ENCODE data around the gene PCSK1N. TPM values are rescaled to one million over a fixed set of nuclear protein-coding genes. Genes with fewer than 3 reads are reported as not detected.
"Not testable (repeated sequence)": the region's sequence is repeated elsewhere in the genome, so short reads cannot be mapped to it uniquely, and the experiment has no call there.

The PCSK1N gene
- 0.67 TPM for total RNA-seq

DNA sequence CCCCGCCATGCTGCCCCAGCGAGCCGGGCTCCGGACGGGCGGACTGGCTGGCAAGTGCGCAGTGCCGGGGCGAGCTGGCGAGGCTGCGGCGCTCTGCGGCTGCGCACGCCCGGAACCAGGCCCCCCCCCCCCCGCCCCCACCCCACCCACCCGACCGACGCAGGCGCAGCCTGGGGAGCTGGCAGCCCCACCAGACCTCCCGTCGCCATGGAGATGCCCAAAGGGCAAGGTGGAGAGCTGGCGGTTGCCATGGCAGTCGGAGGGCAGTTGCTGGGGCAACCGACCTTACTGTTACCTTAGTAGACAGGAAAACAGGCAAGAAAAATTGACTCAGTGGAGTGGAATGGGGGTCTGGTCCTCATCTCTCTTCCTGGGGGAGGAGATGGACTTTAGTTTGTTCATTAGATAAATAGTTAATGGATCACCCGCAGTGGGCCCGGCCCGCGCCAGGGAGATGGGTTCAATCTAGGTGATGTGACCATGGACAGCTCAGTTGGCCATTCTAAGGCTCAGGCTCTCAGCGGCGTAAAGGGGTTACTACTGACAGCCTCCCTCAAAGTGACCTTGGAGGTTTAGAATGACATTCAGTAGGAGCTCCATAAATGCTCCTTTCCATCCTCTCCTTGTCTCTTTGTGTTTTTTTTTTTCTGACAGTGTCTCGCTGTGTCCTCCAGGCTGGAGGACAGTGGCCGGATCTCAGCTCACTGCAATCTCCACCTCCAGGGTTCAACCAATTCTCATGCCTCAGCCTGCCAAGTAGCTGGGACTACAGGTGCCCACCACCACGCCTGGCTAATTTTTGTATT is at the start of gene PCSK1N:
PCSK1N (minus strand) TSS at position 87 of the 806 bp plus-strand sequence; CDS start at position 9, 78 bp downstream.
- intact Hi-C loops (cut with DNase I): no loop called here
- ATAC-seq (no peak), DNase-seq (ENCODE audit: low spot score) (peak; percentile 43)

DNA sequence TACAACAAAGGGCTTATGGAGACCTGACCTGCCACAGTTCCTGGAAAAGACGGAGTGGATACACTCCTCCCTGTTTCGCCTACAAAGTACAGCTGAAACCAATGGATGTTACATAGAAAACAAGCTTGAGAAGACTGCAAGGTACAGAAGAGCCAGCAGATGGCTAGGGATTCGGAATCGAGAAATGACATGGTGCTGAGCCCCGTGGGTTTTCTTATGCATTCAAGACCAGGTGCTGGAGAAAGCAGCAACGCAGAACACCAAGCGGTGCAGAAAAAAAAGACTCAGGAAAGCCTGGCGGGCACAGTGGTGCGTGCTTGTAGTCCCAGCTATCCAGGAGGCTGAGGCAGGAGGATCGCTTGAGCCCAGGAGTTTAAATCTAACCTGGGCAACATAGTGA is 48.3 kb upstream of the PCSK1N start:
- DNase-seq (ENCODE audit: low spot score) (no peak), ATAC-seq (no peak)
- intact Hi-C loops (cut with DNase I): no loop called here

DNA sequence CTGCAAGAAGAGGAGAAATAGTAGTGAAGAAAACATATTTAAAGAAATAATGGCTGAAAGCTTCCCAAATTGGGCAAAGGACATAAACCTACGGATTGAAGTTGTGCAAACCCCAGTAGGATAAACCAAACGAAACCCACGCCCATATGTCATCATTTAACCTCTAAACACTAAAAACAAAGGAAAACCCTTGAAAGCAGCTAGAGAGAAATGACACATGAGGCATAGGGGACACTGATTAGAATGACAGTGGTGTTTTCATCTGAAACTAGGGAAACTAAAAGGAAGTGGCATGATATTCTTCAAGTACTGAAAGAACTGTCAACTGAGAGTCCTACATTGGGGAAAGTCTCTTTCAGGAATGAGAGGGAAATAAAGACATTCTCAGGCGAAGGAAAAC is 41.5 kb upstream of the PCSK1N start:
- DNase-seq (ENCODE audit: low spot score); intact Hi-C loops (cut with DNase I); ATAC-seq: not testable (repeated sequence)

DNA sequence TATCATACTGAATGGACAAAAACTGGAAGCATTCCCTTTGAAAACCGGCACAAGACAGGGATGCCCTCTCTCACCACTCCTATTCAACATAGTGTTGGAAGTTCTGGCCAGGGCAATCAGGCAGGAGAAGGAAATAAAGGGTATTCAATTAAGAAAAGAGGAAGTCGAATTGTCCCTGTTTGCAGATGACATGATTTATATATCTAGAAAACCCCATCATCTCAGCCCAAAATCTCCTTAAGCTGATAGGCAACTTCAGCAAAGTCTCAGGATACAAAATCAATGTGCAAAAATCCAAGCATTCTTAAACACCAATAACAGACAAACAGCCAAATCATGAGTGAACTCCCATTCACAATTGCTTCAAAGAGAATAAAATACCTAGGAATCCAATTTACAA is 36.6 kb upstream of the PCSK1N start:
- DNase-seq (ENCODE audit: low spot score); ATAC-seq; intact Hi-C loops (cut with DNase I): not testable (repeated sequence)

GRCh38 chrX:48864210-48864609 is 28.8 kb upstream of the PCSK1N start:
- DNase-seq (ENCODE audit: low spot score): no peak
- ATAC-seq: peak; percentile 59
- intact Hi-C loops (cut with DNase I): no loop called here

- no peak for ATAC-seq
- DNase-seq (ENCODE audit: low spot score): no peak
- intact Hi-C loops (cut with DNase I): no loop called here
Measured at GRCh38 chrX:48854898-48855297, 19.5 kb upstream of the PCSK1N start.

DNA sequence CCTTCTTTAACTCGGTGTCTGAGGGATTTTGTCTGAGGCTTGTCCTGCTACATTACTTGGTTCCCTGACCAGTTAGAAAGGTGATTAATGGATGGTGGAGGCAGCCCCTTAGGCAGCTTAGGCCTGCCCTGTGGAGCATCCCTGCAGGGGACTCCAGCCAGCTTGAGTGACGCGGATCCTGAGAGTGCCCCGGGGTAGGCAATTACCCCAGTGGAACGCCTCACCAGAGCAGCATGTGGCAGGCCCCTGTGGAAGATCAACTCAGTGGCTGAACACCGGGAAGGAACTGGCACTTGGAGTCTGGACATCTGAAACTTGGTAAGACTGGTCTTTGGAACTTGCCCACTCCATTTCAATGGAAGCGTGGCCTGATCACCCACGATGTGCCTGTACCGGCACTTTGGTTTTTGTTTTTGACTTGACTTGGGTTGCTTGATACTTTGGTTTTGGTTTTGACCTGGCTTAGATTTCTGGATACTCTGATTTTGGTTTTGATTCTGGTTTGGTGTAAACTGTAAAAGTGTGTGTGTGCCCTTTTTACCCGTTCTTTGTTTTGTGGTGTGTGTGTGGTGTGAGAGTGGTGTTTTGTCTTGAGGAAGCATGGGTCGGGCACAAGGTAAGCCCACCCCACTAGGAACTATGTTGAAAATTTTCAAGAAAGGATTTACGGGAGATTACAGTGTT is 18.9 kb upstream of the PCSK1N start:
- DNase-seq (ENCODE audit: low spot score); intact Hi-C loops (cut with DNase I); ATAC-seq: not testable (repeated sequence)

DNA sequence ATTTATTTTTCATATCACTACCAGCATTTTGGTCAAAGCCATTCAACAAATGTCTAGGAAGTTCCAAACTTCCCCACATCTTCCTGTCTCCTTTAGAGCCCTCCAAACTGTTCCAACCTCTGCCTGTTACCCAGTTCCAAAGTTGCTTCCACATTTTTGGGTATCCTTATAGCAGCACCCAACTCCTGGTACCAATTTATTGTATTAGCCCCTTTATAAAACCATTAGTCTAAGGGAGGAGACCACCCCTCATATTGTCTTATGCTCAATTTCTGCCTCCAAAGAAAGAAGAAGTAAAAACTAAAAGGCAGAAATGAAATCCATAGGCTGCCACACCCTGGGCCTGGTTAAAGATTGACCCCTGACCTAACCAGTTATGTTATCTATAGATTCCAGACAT is 18.1 kb upstream of the PCSK1N start:
- ATAC-seq; DNase-seq (ENCODE audit: low spot score); intact Hi-C loops (cut with DNase I): not testable (repeated sequence)

- ATAC-seq (no peak), DNase-seq (ENCODE audit: low spot score) (no peak)
- intact Hi-C loops (cut with DNase I): no loop called here
Measured at GRCh38 chrX:48852857-48853256, 17.4 kb upstream of the PCSK1N start.

GRCh38 chrX:48848847-48849246 is 13.4 kb upstream of the PCSK1N start:
- DNase-seq (ENCODE audit: low spot score): no peak
- no peak for ATAC-seq
- intact Hi-C loops (cut with DNase I): no loop called here

DNA sequence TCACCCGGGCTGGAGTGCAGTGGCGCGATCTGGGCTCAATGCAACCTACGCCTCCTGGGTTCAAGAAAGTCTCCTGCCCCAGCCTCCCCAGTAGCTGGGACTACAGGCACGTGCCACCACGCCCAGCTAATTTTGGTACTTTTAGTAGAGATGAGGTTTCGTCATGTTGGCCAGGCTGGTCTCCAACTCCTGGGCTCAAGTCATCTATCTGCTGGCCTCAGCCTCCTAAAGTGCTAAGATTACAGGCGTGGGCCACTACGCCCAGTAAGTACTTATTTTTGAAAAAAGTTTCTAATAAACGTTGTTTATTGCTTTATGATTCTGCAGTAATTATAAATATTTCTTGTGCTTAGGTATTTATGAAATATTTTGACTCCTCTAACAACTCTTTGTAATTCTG is 4.3 kb upstream of the PCSK1N start:
- no peak for DNase-seq (ENCODE audit: low spot score)
- no peak for ATAC-seq
- intact Hi-C loops (cut with DNase I): no loop called here

GRCh38 chrX:48834383-48834709 is 1.1 kb downstream of the PCSK1N start:
- intact Hi-C loops (cut with DNase I): no loop called here

DNA sequence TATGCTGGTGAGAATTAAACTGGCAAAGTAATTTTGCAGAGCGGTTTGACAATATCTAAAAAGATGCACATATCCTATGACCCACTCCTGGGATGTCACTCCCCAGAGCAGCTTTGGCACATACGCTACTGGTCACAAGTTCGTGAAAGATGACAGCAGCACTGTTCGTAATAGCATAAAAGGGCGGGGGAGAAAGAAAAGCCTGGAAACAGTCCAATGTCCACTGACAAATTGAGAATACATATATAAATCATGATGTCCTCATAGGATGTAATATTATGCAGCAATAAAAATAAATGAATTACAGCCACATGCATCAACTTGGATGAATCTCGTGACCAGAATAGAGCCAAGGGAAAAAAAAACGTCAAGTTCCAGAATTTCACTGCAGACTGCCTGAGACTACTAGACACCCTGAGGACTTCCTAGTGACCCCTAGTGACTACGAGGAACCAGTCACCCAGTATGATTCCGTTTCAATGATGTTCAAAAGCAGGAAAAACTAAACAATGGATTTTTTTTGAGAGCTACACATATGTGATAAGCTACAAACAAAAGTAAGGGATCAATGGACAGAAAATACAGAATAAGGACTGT is 1.8 kb downstream of the PCSK1N start:
- intact Hi-C loops (cut with DNase I): no loop called here
- ATAC-seq (no peak), DNase-seq (ENCODE audit: low spot score) (no peak)

More at GRCh38 chrX:48834383-48834709, 1.1 kb downstream of the PCSK1N start:
- ATAC-seq: no peak
- DNase-seq (ENCODE audit: low spot score): peak; percentile 7

- intact Hi-C loops (cut with DNase I): no loop called here
- ATAC-seq (no peak), DNase-seq (ENCODE audit: low spot score) (no peak)
Measured at GRCh38 chrX:48831909-48832291, 3.5 kb downstream of the PCSK1N start.

GRCh38 chrX:48831136-48831908 is 4.1 kb downstream of the PCSK1N start:
- DNase-seq (ENCODE audit: low spot score) (no peak), ATAC-seq (no peak)
- intact Hi-C loops (cut with DNase I): no loop called here

DNA sequence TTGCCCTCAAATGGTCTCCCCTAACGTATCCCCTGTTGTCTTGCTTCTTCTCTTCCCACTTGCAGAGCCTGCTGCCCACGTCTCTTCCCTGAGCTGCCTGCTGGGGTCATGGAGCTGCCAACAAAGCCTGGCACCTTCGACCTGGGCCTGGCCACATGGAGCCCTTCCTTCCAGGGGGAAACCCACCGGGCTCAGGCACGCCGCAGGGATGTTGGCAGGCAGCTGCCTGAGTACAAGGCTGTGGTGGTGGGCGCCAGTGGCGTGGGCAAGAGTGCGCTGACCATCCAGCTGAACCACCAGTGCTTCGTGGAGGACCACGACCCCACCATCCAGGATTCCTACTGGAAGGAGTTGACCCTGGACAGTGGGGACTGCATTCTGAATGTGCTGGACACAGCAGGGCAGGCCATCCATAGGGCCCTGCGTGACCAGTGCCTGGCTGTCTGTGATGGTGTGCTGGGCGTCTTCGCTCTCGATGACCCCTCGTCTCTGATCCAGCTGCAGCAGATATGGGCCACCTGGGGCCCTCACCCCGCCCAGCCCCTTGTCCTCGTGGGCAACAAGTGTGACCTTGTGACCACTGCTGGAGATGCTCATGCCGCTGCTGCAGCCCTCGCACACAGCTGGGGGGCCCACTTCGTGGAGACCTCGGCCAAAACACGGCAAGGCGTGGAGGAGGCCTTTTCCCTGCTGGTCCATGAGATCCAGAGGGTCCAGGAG is 6.2 kb downstream of the PCSK1N start:
- intact Hi-C loops (cut with DNase I): no loop called here
- no peak for DNase-seq (ENCODE audit: low spot score)
- ATAC-seq: no peak

DNA sequence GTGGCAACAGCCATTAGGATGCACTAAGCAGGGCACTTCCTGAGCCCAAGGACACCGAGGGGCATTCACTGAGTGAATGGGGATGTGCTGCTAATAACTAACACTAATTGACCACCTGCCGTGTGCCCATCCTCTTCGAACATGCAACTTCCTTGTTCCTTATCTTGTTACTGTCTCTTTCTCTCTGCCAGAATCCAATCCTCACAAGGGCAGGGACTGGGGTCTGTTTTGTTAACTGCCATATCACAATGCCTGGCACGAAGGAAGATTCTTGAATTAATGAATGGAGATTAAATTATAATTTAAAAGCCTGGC is 7.8 kb downstream of the PCSK1N start:
- DNase-seq (ENCODE audit: low spot score) (no peak), ATAC-seq (no peak)
- intact Hi-C loops (cut with DNase I): no loop called here

GRCh38 chrX:48826876-48827653 is 8.3 kb downstream of the PCSK1N start:
- ATAC-seq (no peak), DNase-seq (ENCODE audit: low spot score) (peak; percentile 54)
- intact Hi-C loops (cut with DNase I): no loop called here
